ENCODE results near the gene NDUFB3. TPM values are rescaled to one million over a fixed set of nuclear protein-coding genes. Genes with fewer than 3 reads are reported as not detected.

Gene NDUFB3
- total RNA-seq, 4 donors from 2014 or later: 37.9 to 84.0 (median 41.4) TPM

- TF ChIP-seq, protein P1, sequence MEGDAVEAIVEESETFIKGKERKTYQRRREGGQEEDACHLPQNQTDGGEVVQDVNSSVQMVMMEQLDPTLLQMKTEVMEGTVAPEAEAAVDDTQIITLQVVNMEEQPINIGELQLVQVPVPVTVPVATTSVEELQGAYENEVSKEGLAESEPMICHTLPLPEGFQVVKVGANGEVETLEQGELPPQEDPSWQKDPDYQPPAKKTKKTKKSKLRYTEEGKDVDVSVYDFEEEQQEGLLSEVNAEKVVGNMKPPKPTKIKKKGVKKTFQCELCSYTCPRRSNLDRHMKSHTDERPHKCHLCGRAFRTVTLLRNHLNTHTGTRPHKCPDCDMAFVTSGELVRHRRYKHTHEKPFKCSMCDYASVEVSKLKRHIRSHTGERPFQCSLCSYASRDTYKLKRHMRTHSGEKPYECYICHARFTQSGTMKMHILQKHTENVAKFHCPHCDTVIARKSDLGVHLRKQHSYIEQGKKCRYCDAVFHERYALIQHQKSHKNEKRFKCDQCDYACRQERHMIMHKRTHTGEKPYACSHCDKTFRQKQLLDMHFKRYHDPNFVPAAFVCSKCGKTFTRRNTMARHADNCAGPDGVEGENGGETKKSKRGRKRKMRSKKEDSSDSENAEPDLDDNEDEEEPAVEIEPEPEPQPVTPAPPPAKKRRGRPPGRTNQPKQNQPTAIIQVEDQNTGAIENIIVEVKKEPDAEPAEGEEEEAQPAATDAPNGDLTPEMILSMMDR (IDR thresholded peaks at IDR 0.05; ENCODE audit: low read depth): no peak
Observed at GRCh38 chr2:201108341-201108740, 36.5 kb downstream of the NDUFB3 start.

DNA sequence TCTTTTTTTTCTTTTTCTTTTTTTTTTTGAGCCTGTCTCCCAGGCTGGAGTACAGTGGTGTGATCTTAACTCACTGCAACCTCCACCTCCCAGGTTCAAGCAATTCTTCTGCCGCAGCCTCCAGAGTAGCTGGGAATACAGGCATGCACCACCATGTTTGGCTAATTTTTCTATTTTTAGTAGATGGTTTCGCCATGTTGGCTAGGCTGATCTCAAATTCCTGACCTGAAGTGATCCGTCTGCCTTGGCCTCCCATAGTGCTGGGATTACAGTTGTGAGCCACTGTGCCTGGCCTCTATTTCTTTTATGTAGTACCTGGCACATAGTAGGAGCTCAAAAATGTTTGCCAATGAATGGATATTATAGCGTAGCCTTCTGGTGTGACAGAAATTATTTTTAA is 37.4 kb downstream of the NDUFB3 start:
- TF ChIP-seq, protein P1 (IDR thresholded peaks at IDR 0.05; ENCODE audit: low read depth): no peak

DNA sequence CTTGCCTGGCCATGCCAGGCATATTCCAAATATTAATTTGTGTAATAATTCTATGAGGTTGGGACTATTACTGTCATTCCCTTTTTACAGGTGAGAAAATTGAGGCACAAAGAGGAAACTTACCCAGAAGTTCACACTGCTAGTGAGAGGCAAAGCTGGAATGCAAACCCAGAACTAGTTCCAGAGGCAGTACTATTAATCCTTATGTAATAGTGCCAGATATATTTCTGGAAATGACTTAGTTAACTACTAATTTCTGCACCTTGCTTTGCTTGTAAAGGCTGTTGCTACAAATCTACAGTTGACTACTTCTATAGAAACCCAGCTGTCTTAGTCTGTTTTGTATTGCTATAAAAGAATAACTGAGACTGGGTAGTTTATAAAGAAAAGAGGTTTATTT is 38.8 kb downstream of the NDUFB3 start:
- TF ChIP-seq, protein P1 (IDR thresholded peaks at IDR 0.05; ENCODE audit: low read depth): no peak

GRCh38 chr2:201111096-201111495 is 39.3 kb downstream of the NDUFB3 start:
- TF ChIP-seq, protein P1 (IDR thresholded peaks at IDR 0.05; ENCODE audit: low read depth): no peak

GRCh38 chr2:201114350-201114749 is 42.5 kb downstream of the NDUFB3 start:
- TF ChIP-seq, protein P1 (IDR thresholded peaks at IDR 0.05; ENCODE audit: low read depth): no peak

- TF ChIP-seq, protein P1 (IDR thresholded peaks at IDR 0.05; ENCODE audit: low read depth): no peak
Observed at GRCh38 chr2:201114846-201115245, 43.0 kb downstream of the NDUFB3 start.

DNA sequence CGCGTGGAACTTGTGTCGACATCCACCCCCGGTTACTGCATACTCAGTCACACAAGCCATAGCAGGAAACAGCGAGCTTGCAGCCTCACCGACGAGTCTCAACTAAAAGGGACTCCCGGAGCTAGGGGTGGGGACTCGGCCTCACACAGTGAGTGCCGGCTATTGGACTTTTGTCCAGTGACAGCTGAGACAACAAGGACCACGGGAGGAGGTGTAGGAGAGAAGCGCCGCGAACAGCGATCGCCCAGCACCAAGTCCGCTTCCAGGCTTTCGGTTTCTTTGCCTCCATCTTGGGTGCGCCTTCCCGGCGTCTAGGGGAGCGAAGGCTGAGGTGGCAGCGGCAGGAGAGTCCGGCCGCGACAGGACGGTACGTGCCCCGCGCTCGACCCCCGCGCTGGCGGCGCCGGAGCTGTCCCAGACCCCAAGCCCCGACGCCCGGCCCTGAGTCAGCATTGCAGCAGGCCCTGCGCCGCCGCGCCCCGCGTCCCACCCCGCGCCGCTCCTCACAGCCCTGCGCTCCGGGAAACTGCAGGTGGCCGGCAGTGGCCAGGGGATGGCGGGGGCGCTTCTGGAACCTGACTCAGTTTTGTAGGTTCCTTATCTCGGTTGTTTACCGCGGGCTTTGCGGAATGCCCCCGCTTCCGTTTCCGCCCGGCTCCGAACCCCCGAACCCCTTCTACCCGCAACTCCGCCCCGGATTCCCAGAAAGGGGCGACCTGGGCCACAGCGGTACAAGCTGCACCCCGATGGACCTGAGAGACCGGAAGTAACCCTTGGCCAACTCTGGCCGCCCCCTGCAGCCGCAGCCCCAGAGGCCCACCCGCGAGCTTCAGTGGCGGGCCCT is 44.5 kb downstream of the NDUFB3 start, which contains the start of gene CFLAR:
Gene CFLAR (plus strand): TSS at position 50 of the 844 bp plus-strand sequence. CDS start 13,702 bp downstream, outside the sequence.
- TF ChIP-seq, protein P1 (IDR thresholded peaks at IDR 0.05; ENCODE audit: low read depth): no peak
